Measurements from ENCODE around the gene TIGD3. TPM values are rescaled to one million over a fixed set of nuclear protein-coding genes. Genes with fewer than 3 reads are reported as not detected.
A peak's percentile ranks its signal among the peaks of the same experiment; 100 is the strongest.

Gene TIGD3
- total RNA-seq, 1 experiment from 2014 or later: 3.0 TPM

DNA sequence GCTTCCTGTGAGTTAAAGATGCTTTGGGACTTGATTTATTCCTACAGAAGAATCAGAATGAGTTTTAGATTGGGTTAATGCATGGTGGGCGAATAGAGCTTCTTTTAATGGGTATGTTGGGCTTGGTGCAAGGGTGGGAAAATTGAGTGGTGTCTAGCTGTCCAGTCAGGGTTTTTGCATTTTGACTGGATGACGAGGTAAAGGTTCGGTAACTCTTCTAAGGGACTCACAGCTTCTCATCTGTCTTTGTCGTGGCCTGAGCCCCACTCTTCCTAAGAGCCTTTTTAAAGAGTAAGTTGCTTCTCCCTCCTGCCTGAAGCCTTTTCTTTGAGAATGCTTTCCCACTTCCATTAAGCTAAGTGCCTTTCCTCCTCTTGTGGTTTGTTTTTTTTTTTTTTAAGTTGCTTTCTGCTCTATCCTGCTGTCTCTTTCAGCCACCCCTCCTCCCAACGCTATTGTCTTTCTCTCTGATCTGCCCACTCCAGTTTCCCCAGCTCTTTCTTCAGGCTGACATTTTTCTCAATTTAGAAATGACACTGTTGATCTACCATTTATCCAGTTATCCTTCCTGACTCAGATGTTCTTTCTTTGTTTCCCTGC, 19.8 kb upstream of the TIGD3 start:
- H3K27ac Mint-ChIP-seq (ENCODE audit: unreplicated experiment): peak overlapping the region; percentile 67
- H3K27me3 Mint-ChIP-seq (ENCODE audit: insufficient read depth, unreplicated experiment): no peaks in the 10 kb centered on the region
- no peaks in the 10 kb centered on the region for H3K9me3 ChIP-seq
- H3K36me3 Mint-ChIP-seq (ENCODE audit: insufficient read depth, unreplicated experiment): peaks cover 25% of the 10 kb centered on the region
- ChIA-PET CTCF (interaction anchor here (0.6 to 4.1 kb wide), 10 partner anchors 17 to 1393 kb away, joined by 3 to 107 read pairs (median 4); partner anchors contain the start of genes CAPN1, CDC42EP2 and TIGD3), POLR2A (interaction anchor here (0.6 kb wide), 1 partner anchor 59 kb away, joined by 8 read pairs; no protein-coding TSS in a partner anchor)
- peaks cover 2% of the 10 kb centered on the region for H3K36me3 ChIP-seq (ENCODE audit: control insufficient read depth, insufficient read depth, low read length)
- H3K4me1 Mint-ChIP-seq (ENCODE audit: low read depth, unreplicated experiment): peaks cover 17% of the 10 kb centered on the region
- intact Hi-C loops (cut with micrococcal nuclease; ENCODE audit: unreplicated experiment): no loop called here
- no peaks in the 10 kb centered on the region for H3K9me3 Mint-ChIP-seq (ENCODE audit: unreplicated experiment)
- no TSS peak for BruUV-seq (replicated peaks)
- DNase-seq: no peak
- H3K4me3 ChIP-seq (ENCODE audit: low read depth, low read length): peak overlapping the region; percentile 82
- H3K27me3 ChIP-seq (replicated peaks; ENCODE audit: control insufficient read depth, insufficient read depth, low read length): no peaks in the 10 kb centered on the region
- peak overlapping the region; percentile 82 for H3K4me3 Mint-ChIP-seq (ENCODE audit: unreplicated experiment)
- peaks cover 1% of the 10 kb centered on the region; the same call in 1 of the 2 replicates for H3K4me1 ChIP-seq
- TF ChIP-seq, protein P1, sequence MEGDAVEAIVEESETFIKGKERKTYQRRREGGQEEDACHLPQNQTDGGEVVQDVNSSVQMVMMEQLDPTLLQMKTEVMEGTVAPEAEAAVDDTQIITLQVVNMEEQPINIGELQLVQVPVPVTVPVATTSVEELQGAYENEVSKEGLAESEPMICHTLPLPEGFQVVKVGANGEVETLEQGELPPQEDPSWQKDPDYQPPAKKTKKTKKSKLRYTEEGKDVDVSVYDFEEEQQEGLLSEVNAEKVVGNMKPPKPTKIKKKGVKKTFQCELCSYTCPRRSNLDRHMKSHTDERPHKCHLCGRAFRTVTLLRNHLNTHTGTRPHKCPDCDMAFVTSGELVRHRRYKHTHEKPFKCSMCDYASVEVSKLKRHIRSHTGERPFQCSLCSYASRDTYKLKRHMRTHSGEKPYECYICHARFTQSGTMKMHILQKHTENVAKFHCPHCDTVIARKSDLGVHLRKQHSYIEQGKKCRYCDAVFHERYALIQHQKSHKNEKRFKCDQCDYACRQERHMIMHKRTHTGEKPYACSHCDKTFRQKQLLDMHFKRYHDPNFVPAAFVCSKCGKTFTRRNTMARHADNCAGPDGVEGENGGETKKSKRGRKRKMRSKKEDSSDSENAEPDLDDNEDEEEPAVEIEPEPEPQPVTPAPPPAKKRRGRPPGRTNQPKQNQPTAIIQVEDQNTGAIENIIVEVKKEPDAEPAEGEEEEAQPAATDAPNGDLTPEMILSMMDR (IDR thresholded peaks at IDR 0.05; ENCODE audit: insufficient read depth in 1 of 2, low read depth in 1 of 2, low read length in 1 of 2, severe bottlenecking in 1 of 2, unreplicated experiment in 1 of 2): no peak

DNA sequence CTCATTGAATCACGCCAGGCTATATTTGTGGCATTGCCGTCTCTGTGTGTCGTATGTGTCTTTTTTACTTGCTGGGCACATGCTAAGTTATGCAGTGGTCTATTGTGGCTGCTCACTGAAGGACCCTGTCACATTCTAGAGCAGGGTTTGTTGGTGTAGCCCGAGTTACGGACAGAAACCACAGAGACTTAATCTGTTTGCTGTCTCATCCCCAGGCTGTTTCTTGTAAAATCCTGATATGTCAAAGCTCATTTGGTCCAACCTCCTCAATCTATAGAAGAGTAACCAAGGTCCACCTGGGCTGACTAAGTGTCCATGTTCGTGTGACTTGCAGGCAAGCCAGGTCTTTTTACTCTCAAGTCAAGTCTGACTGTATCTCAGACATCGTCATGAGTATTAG, 15.9 kb upstream of the TIGD3 start:
- Histone ChIP-seq H3K9me3 (no peaks in the 10 kb centered on the region), H3K4me1 (no peaks in the 10 kb centered on the region), H3K36me3 (ENCODE audit: control insufficient read depth, insufficient read depth, low read length) (peaks cover 10% of the 10 kb centered on the region), H3K27me3 (replicated peaks; ENCODE audit: control insufficient read depth, insufficient read depth, low read length) (no peaks in the 10 kb centered on the region), H3K4me3 (ENCODE audit: low read depth, low read length) (no peak overlapping the region)
- POLR2A ChIA-PET: no interaction called here
- Mint-ChIP-seq H3K4me1 (ENCODE audit: low read depth, unreplicated experiment) (peaks cover 17% of the 10 kb centered on the region), H3K27me3 (ENCODE audit: insufficient read depth, unreplicated experiment) (no peaks in the 10 kb centered on the region), H3K4me3 (ENCODE audit: unreplicated experiment) (no peak overlapping the region), H3K36me3 (ENCODE audit: insufficient read depth, unreplicated experiment) (peaks cover 51% of the 10 kb centered on the region), H3K9me3 (ENCODE audit: unreplicated experiment) (no peaks in the 10 kb centered on the region), H3K27ac (ENCODE audit: unreplicated experiment) (no peak overlapping the region)
- intact Hi-C loops (cut with micrococcal nuclease; ENCODE audit: unreplicated experiment): no loop called here
- no TSS peak for BruUV-seq (replicated peaks)
- no peak for DNase-seq
- TF ChIP-seq, protein P1 (IDR thresholded peaks at IDR 0.05; ENCODE audit: insufficient read depth in 1 of 2, low read depth in 1 of 2, low read length in 1 of 2, severe bottlenecking in 1 of 2, unreplicated experiment in 1 of 2): no peak
- CTCF ChIA-PET: no interaction called here

DNA sequence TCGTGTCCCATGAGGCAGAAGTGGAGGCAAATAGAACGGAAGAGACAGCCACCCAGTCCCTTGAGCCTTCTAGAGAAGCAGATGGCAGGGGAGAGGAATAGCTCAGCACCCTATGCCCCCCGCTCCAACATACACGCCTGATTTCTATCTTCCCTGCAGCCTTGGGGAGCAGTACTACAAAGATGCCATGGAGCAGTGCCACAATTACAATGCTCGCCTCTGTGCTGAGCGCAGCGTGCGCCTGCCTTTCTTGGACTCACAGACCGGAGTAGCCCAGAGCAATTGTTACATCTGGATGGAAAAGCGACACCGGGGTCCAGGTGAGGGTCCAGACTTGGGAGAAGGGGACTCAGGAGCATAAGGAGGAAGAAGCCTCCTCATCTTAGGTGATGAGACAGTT, 14.3 kb upstream of the TIGD3 start:
- no peaks in the 10 kb centered on the region for H3K9me3 Mint-ChIP-seq (ENCODE audit: unreplicated experiment)
- Histone ChIP-seq H3K27me3 (replicated peaks; ENCODE audit: control insufficient read depth, insufficient read depth, low read length) (no peaks in the 10 kb centered on the region), H3K9me3 (no peaks in the 10 kb centered on the region), H3K36me3 (ENCODE audit: control insufficient read depth, insufficient read depth, low read length) (peaks cover 10% of the 10 kb centered on the region), H3K4me1 (no peaks in the 10 kb centered on the region), H3K4me3 (ENCODE audit: low read depth, low read length) (no peak overlapping the region)
- POLR2A ChIA-PET: interaction anchor here (0.6 kb wide), 1 partner anchor 35 kb away, joined by 5 read pairs; no protein-coding TSS in a partner anchor
- no peaks in the 10 kb centered on the region for H3K27me3 Mint-ChIP-seq (ENCODE audit: insufficient read depth, unreplicated experiment)
- TF ChIP-seq, protein P1 (IDR thresholded peaks at IDR 0.05; ENCODE audit: insufficient read depth in 1 of 2, low read depth in 1 of 2, low read length in 1 of 2, severe bottlenecking in 1 of 2, unreplicated experiment in 1 of 2): no peak
- H3K27ac Mint-ChIP-seq (ENCODE audit: unreplicated experiment): no peak overlapping the region
- no TSS peak for BruUV-seq (replicated peaks)
- DNase-seq: no peak
- H3K4me1 Mint-ChIP-seq (ENCODE audit: low read depth, unreplicated experiment): peaks cover 7% of the 10 kb centered on the region
- H3K36me3 Mint-ChIP-seq (ENCODE audit: insufficient read depth, unreplicated experiment): peaks cover 57% of the 10 kb centered on the region
- CTCF ChIA-PET: interaction anchor here (0.6 kb wide), 1 partner anchor 233 kb away, joined by 3 read pairs; no protein-coding TSS in a partner anchor
- intact Hi-C loops (cut with micrococcal nuclease; ENCODE audit: unreplicated experiment): no loop called here
- no peak overlapping the region for H3K4me3 Mint-ChIP-seq (ENCODE audit: unreplicated experiment)
